Measurements from ENCODE around the gene DUSP9.

GRCh38 chrX:153651540-153652079 lies 4.6 kb downstream of the DUSP9 start:
- TF ChIP-seq CTCF (IDR thresholded peaks at IDR 0.05; ENCODE audit: insufficient read depth, low read length), result peak; percentile 37
- TF ChIP-seq GABPA (IDR thresholded peaks at IDR 0.05; ENCODE audit: low read depth), result no peak

All from HL-60 (cell line).